NAMALWA (cell line): ENCODE data around the gene C11orf68.

Experiments used
- DNase-seq: peaks from one replicate; pipeline ENCODE4 v3.0.0-alpha.2; 2015; ENCODE audit warnings: low spot score

C11orf68 gene

GRCh38 chr11:65890324-65891218 lies 28.3 kb downstream of the C11orf68 start, which contains the start of gene CCDC85B:
CCDC85B (plus strand) TSS chr11:65890673; CDS start chr11:65890784, 111 bp downstream.
- DNase-seq = peak; percentile 97

- peak; percentile 96 for DNase-seq
Measured at GRCh38 chr11:65888163-65888814, 30.6 kb downstream of the C11orf68 start, which contains the start of gene FIBP. FIBP (minus strand) TSS chr11:65888471; CDS start chr11:65888418, 53 bp downstream.

DNA sequence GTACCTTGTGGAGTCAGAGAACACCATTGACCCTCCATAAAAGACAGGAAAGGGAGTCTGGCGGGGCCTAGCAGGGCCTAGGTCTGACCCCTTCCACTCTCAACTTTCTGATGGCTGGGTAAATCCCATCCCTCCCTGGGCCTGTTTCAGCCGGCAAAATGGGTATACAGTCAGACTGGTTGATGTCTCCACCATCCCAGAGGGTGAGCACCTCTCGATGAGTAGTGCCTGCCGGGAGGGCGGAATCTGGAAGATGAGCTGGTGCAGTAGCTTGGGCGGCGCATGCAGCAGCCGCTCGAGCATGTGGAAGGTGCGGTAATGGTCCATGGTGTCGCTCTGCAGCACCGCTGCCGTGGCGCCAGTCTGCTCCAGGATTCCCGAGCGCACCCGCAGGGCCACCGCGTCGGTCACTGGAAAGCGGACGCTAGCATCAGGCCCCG lies 31.1 kb downstream of the C11orf68 start:
- DNase-seq = peak; percentile 44

GRCh38 chr11:65886826-65887722 lies 31.8 kb downstream of the C11orf68 start:
- DNase-seq = no peak

DNA sequence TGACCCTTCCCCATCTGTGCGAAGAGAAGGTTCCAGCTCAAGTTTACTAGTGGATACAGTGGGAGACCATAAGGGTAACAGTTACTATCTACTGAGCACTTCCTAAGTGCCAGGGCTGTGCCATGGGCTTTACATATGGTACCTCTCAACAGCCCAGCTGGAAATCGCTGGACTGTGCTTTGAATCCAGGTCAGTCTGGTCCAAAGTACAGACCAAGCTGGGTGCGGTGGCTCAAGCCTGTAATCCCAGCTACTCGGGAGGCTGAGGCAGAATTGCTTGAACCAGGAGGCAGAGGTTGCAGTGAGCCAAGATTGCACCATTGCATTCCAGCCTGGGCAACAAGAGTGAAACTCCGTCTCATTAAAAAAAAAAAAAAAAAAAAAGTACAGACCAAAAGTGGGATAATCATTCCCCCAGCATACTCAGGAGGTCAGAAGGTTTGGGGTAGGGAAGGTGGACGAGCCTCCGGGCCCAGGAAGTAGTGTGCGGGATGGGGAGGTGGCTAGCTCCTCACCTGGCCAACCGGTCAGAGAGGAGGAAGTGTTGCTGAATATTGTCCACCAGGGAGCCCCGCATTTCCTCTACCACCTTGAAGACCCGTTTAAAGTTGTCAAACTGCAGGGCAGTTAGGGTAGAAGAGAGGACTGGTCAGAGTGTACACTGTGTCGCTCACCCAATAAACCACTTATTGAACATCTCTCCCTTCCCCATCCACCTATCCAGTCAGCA lies 32.9 kb downstream of the C11orf68 start:
- DNase-seq = no peak

DNA sequence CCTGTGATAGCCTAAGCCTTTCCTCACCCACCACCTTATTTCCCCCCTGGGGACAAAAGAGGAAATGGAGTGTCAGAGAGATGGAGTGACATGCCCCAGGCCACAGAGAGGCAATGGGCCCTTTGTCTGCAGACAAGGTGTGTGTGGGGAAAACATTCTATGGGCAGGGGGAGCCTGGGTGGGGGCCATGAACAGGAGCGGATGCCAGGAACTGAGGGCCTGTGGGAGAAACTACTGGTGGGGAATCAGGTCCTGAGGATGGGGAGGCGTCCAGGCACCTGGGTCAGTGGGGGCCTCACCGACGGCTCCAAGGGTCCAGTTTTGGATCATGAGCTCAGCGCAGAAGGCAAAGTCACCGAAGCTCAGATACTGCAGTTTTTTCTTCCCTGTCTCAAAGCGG lies 33.6 kb downstream of the C11orf68 start:
- no peak for DNase-seq

DNA sequence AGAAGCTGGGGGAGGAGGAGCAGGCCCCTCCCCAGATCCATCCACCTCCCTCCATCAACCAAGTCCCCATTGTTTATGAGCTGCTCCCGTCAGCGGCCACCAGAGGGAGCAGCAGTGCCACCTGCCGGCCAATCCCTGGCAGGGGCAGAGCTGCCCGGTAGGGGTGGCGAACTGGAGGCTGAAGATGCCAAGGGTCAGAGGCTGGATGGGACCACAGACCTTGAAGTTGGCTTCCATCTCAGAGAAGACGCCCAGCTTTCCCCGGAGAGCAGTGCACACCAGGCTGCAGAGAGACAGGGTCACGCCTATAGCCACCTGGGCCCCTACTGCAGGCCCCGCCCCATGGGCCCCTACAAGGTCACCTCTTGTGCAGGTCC lies 34.2 kb downstream of the C11orf68 start:
- DNase-seq = peak; percentile 88

DNA sequence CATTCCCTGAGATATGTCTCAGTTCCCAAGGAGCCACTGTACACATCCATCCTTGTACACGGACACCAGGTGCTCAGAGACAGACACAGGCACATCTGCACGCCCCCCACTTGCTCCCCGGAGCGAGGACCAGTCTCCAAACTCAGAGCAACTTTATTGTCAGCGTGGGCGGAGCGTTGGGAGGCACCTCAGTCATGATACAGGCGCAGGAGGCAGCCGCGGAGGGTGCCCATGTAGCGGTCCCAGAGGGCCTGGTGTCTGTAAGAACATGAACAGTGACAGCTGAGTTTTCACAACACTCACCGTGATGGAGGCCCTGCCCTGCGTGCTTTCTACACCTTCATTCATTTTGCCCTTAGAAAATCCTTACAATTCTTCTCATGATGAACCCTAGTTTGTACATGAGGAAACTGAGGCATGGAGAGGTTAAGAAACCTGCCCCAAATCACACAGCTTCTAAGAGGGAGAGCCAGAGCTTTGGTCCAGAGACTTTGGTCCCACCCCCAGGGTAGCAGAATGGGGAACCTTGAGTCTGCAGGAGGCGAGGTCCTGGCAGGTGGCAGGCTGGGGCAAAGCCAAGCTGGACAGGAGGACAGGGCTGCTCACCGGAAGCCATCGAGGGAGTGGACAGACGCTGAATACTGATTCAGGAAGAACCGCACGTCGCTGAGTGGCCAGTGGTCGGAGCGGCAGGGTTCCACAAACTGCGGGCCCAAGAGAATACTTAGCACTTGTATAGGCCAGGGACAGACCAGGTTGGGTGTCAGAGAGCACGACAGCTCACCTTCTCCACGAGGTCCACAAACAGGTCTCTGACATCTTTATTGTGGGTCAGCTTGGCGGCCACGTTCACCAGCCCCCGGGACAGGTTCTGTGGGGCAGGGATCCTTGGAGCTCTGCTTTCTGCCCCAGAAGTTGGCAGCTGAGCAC lies 34.8 kb downstream of the C11orf68 start:
- no peak for DNase-seq

- DNase-seq = no peak
Measured at GRCh38 chr11:65883058-65883761, 35.7 kb downstream of the C11orf68 start.

- DNase-seq = no peak
Measured at GRCh38 chr11:65882120-65883057, 36.5 kb downstream of the C11orf68 start.

DNA sequence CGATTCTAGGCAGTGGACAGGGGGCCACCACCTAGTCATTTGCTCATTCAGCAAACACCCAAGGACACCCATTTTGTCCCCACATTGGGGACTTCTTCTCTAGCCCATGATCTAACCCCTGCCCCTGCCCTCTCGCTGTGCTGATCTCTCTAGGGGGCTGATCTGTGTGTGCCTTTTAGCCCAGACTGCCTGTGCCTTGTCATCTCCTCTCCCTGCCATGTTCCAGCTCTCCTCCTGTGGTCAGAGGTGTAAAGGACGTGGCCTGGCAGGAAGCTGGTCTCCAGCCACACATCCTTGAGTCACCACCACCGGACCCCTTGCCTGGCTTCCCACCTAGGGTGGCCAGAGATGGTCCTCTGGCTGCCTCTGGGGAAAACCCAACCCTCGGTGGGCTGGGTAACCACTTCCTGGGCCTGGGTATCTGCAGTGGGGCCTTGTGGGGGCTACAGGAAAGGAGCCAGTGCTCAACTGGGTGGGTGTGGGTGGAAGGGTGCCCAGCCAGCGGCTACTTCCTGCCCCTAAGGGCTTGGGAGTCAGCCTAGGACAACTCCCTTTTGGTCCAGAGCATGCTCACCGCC lies 37.9 kb downstream of the C11orf68 start:
- no peak for DNase-seq

DNA sequence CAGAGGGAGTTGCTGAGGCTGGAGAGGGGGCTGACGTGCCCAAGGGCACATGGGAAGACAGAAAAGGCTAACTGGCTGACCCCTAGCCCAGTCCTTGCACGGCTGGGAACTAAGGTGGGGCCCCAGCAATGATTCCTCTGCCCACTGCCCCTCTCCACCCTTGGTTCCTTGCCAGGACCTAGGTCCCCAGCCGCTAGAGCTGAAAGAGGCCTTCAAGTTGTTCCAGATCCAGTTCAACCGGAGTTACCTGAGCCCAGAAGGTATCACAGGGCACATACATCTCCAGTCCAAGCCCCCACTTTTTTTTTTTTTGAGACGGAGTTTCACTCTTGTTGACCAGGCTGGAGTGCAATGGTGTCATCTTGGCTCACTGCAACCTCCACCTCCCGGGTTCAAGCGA lies 38.8 kb downstream of the C11orf68 start:
- DNase-seq = no peak

- DNase-seq = no peak
Measured at GRCh38 chr11:65879617-65880016, 39.2 kb downstream of the C11orf68 start, which contains the start of gene CTSW. CTSW (plus strand) TSS chr11:65879837; CDS start chr11:65879855, 18 bp downstream.

GRCh38 chr11:65873318-65874156 lies 45.3 kb downstream of the C11orf68 start:
- DNase-seq = peak; percentile 93

- no peak for DNase-seq
Measured at GRCh38 chr11:65872586-65873317, 46.1 kb downstream of the C11orf68 start, which contains the start of gene EFEMP2. EFEMP2 (minus strand) TSS chr11:65872800; CDS start chr11:65872354, 446 bp downstream.
